Esophagus squamous epithelium (tissue), 5 donors: ENCODE measurements around the gene LEKR1. TPM values are rescaled to one million over a fixed set of nuclear protein-coding genes. Genes with fewer than 3 reads are reported as not detected.

Experiments used
- DNase-seq: peaks from one replicate; lab custom pipeline; 2025; lab: John Stamatoyannopoulos, UW
- H3K27ac ChIP-seq, 4 donors: fragments of 200-600 bp; sonication (generic); one replicate each; pipeline ENCODE4 v1.5.1; 2016 to 2019; ENCODE audit warnings: mild to moderate bottlenecking in 1 of 4
- H3K27me3 ChIP-seq, 4 donors: fragments of 200-600 bp; sonication (generic); 1 replicate in 3 of 4; 2 replicates in 1 of 4; pipeline versions ENCODE4 v1.5.1 to v1.6.0; 2017 to 2021; ENCODE audit warnings: antibody characterized with exemption in 1 of 4
- H3K36me3 ChIP-seq, 3 donors: fragments of 200-600 bp; sonication (generic); one replicate each; pipeline ENCODE4 v1.5.1; 2016 to 2019
- H3K4me1 ChIP-seq, 3 donors: fragments of 200-600 bp; sonication (generic); one replicate each; pipeline ENCODE4 v1.5.1; 2017 to 2019
- H3K4me3 ChIP-seq, 4 donors: fragments of 200-600 bp; sonication (generic); 1 replicate in 3 of 4; 2 replicates in 1 of 4; pipeline ENCODE4 v1.5.1; 2016 to 2019; ENCODE audit warnings: mild to moderate bottlenecking in 2 of 4, moderate library complexity in 1 of 4
- H3K9me3 ChIP-seq, 3 donors: fragments of 200-600 bp; sonication (generic); one replicate each; pipeline ENCODE4 v1.5.1; 2016 to 2019
- CTCF ChIP-seq, 6 experiments: fragments of 450-650 bp in 4 of 6; fragments of 200-600 bp in 2 of 6; sonication (generic) in 2 of 6; IDR thresholded peaks; one replicate each; pipeline ENCODE4 v1.5.1; 2016 to 2019; ENCODE audit warnings: antibody characterized with exemption in 6 of 6, mild to moderate bottlenecking in 4 of 6, moderate library complexity in 4 of 6
- POLR2A ChIP-seq, 4 donors: fragments of 450-650 bp; IDR thresholded peaks; one replicate each; pipeline ENCODE4 v1.6.1; 2017; ENCODE audit warnings: antibody characterized with exemption in 4 of 4, mild to moderate bottlenecking in 4 of 4, moderate library complexity in 3 of 4
- WGBS, 2 donors: methylation state at CpG; one replicate each; pipeline ENCODE4 v1.1.5; 2018; 5-methylcytosine and 5-hydroxymethylcytosine counted together
- intact Hi-C: fragments of 100-400 bp; cut with DNase I; formaldehyde crosslinking; loops from one replicate; pipeline ENCODE4 v1.15.0; 2022
- total RNA-seq, 4 donors: library from RNA; depleted of rRNA; stranded (reverse); fragments of >200 nt; gene quantifications; one replicate each; pipeline ENCODE4 v1.1.0, GENCODE V29; 2016
- donor health status: DM: yes; HTN: yes; CAD: no.

The LEKR1 gene
- total RNA-seq, 4 donors from 2014 or later = 0.15 to 1.1 (median 0.57) TPM; not detected in 1

GRCh38 chr3:157033001-157033400 lies 206.8 kb downstream of the LEKR1 start:
- intact Hi-C loops = no loop called here
- peaks cover 0 to 2% (median 0%) of the 10 kb centered on the region in 4 donors for H3K27me3 ChIP-seq
- H3K4me3 ChIP-seq = no peak overlapping the region
- 66 to 79% methylated on average over 2 of the region's 2 CpGs for WGBS, 2 donors
- no peaks in the 10 kb centered on the region for H3K4me1 ChIP-seq
- no peak for DNase-seq
- no peak for TF ChIP-seq CTCF (IDR thresholded peaks at IDR 0.05)
- TF ChIP-seq POLR2A (IDR thresholded peaks at IDR 0.05) = no peak
- H3K36me3 ChIP-seq = no peaks in the 10 kb centered on the region
- H3K27ac ChIP-seq = no peak overlapping the region
- H3K9me3 ChIP-seq = no peaks in the 10 kb centered on the region

DNA sequence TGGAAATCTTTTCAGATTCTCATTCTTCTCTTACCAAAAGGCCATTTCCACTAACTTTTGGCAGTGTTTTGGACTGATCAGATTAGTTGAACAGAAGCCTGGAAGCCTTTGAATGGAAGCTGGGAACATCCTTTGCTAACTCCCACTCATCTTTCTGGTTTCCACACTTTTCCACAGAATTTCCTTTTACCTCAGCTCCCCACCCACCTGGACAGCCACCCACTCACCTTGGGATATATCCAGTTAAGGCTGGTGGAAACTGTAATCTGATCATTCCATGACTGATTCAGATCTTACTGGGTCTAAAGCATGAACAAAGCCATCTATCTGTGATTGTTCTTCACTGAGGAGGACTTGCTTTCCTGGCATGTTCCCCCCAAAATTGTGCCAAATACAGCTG lies 214.3 kb downstream of the LEKR1 start:
- H3K36me3 ChIP-seq = no peaks in the 10 kb centered on the region
- H3K27ac ChIP-seq = no peak overlapping the region
- no peaks in the 10 kb centered on the region for H3K4me1 ChIP-seq
- intact Hi-C loops = no loop called here
- H3K4me3 ChIP-seq = no peak overlapping the region
- no peak for DNase-seq
- H3K27me3 ChIP-seq = peaks cover 0 to 2% (median 0%) of the 10 kb centered on the region in 4 donors
- no peak for TF ChIP-seq POLR2A (IDR thresholded peaks at IDR 0.05)
- TF ChIP-seq CTCF (IDR thresholded peaks at IDR 0.05) = no peak
- no peaks in the 10 kb centered on the region for H3K9me3 ChIP-seq

DNA sequence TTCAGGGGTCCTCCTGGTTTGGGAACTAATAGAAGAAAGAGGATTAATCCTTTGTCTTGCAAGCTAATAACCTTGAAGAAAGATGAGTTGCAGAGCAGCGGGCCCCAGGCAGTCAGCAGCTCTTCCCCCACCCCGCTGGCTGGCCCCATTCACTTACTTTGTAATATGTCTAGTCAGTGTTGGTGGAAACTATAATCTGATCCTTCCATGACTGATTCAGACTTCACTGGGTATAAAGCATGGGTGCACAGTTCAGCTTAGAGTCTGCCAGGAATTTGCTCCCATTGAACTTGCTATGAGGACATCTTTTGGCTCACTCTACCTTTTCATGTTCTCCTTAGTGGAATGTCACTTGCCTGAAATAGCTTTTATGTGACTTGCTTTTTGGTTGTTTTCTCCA lies 216.1 kb downstream of the LEKR1 start:
- Histone ChIP-seq H3K9me3 (no peaks in the 10 kb centered on the region), H3K4me1 (no peaks in the 10 kb centered on the region), H3K36me3 (no peaks in the 10 kb centered on the region), H3K27ac (no peak overlapping the region), H3K27me3 (peaks cover 0 to 2% (median 0%) of the 10 kb centered on the region in 4 donors), H3K4me3 (no peak overlapping the region)
- 100% methylated on average over 2 of the region's 2 CpGs for WGBS, 2 donors
- intact Hi-C loops = no loop called here
- DNase-seq = no peak
- TF ChIP-seq POLR2A (IDR thresholded peaks at IDR 0.05) (no peak), CTCF (IDR thresholded peaks at IDR 0.05) (no peak)

DNA sequence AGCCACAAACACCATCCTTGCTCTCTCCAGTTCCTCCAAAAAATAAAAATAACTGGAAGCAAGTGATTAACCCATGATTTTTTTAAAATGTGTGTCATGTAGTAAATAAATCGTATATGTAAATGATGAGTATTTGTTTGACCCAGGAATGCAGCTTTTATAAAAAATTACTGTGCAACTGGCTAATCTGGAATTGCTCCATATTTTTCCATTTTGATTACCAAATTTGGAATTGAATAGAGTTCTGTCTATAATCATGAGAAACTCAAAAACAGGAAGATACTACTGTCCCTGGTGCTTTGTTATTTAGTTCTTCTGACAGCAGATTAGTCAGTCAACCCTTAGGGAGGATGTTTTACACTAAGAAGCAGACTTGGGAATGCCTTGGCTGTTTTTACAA lies 217.6 kb downstream of the LEKR1 start:
- TF ChIP-seq CTCF (IDR thresholded peaks at IDR 0.05) (no peak), POLR2A (IDR thresholded peaks at IDR 0.05) (no peak)
- intact Hi-C loops = no loop called here

GRCh38 chr3:157045238-157045850 lies 219.2 kb downstream of the LEKR1 start:
- 77 to 81% methylated on average over 8 to 9 of the region's 12 CpGs for WGBS, 2 donors
- no peak for DNase-seq
- Histone ChIP-seq H3K36me3 (no peaks in the 10 kb centered on the region), H3K9me3 (no peaks in the 10 kb centered on the region), H3K4me3 (no peak overlapping the region), H3K27me3 (no peaks in the 10 kb centered on the region), H3K27ac (no peak overlapping the region), H3K4me1 (no peaks in the 10 kb centered on the region)
- no peak for TF ChIP-seq CTCF (IDR thresholded peaks at IDR 0.05)
- no peak for TF ChIP-seq POLR2A (IDR thresholded peaks at IDR 0.05)
- intact Hi-C loops = no loop called here

More for the DNA sequence above, 217.6 kb downstream of the LEKR1 start:
- no peak overlapping the region for H3K27ac ChIP-seq
- DNase-seq = no peak
- no peak overlapping the region for H3K4me3 ChIP-seq
- no peaks in the 10 kb centered on the region for H3K9me3 ChIP-seq
- 73 to 83% methylated on average over 1 of the region's 1 CpG for WGBS, 2 donors
- H3K27me3 ChIP-seq = no peaks in the 10 kb centered on the region
- H3K4me1 ChIP-seq = no peaks in the 10 kb centered on the region
- H3K36me3 ChIP-seq = no peaks in the 10 kb centered on the region
